ENCODE data around the gene PIP4K2A. TPM values are rescaled to one million over a fixed set of nuclear protein-coding genes. Genes with fewer than 3 reads are reported as not detected.
"Not testable (repeated sequence)": the region's sequence is repeated elsewhere in the genome, so short reads cannot be mapped to it uniquely, and the experiment has no call there.

PIP4K2A gene
- total RNA-seq, 1 donor from 2014 or later, result 44.1 TPM

GRCh38 chr10:22508214-22508613 lies 206.2 kb downstream of the PIP4K2A start:
- H3K27ac Mint-ChIP-seq (ENCODE audit: unreplicated experiment); DNase-seq (ENCODE audit: low spot score); H3K4me1 Mint-ChIP-seq (ENCODE audit: low read depth); H3K4me3 Mint-ChIP-seq (ENCODE audit: unreplicated experiment); H3K27me3 Mint-ChIP-seq (ENCODE audit: low read depth); H3K36me3 Mint-ChIP-seq (ENCODE audit: low read depth): not testable (repeated sequence)
- H3K9me3 Mint-ChIP-seq (ENCODE audit: low read depth), result peaks cover 28% of the 10 kb centered on the region

GRCh38 chr10:22505911-22506685 lies 208.3 kb downstream of the PIP4K2A start:
- Mint-ChIP-seq H3K36me3 (ENCODE audit: low read depth) (no peaks in the 10 kb centered on the region), H3K4me3 (ENCODE audit: unreplicated experiment) (no peak overlapping the region), H3K27me3 (ENCODE audit: low read depth) (no peaks in the 10 kb centered on the region), H3K4me1 (ENCODE audit: low read depth) (peaks cover 8% of the 10 kb centered on the region), H3K27ac (ENCODE audit: unreplicated experiment) (no peak overlapping the region), H3K9me3 (ENCODE audit: low read depth) (peaks cover 14% of the 10 kb centered on the region)
- no peak for DNase-seq (ENCODE audit: low spot score)
- no peak for TF ChIP-seq CTCF (IDR thresholded peaks at IDR 0.05)

GRCh38 chr10:22504766-22505165 lies 209.6 kb downstream of the PIP4K2A start:
- Mint-ChIP-seq H3K4me1 (ENCODE audit: low read depth) (peaks cover 8% of the 10 kb centered on the region), H3K27ac (ENCODE audit: unreplicated experiment) (no peak overlapping the region), H3K9me3 (ENCODE audit: low read depth) (peaks cover 10% of the 10 kb centered on the region), H3K36me3 (ENCODE audit: low read depth) (no peaks in the 10 kb centered on the region), H3K27me3 (ENCODE audit: low read depth) (peaks cover 2% of the 10 kb centered on the region), H3K4me3 (ENCODE audit: unreplicated experiment) (no peak overlapping the region)
- TF ChIP-seq CTCF (IDR thresholded peaks at IDR 0.05), result no peak
- no peak for DNase-seq (ENCODE audit: low spot score)

- peaks cover 2% of the 10 kb centered on the region for H3K36me3 Mint-ChIP-seq (ENCODE audit: low read depth)
- no peak overlapping the region for H3K27ac Mint-ChIP-seq (ENCODE audit: unreplicated experiment)
- H3K4me1 Mint-ChIP-seq (ENCODE audit: low read depth), result peaks cover 8% of the 10 kb centered on the region
- peaks cover 5% of the 10 kb centered on the region for H3K27me3 Mint-ChIP-seq (ENCODE audit: low read depth)
- no peak overlapping the region for H3K4me3 Mint-ChIP-seq (ENCODE audit: unreplicated experiment)
- DNase-seq (ENCODE audit: low spot score), result no peak
- H3K9me3 Mint-ChIP-seq (ENCODE audit: low read depth), result peaks cover 3% of the 10 kb centered on the region
- TF ChIP-seq CTCF (IDR thresholded peaks at IDR 0.05), result no peak
These were observed 210.9 kb downstream of the PIP4K2A start for GRCh38 chr10:22503315-22504088.

GRCh38 chr10:22501863-22502262 lies 212.5 kb downstream of the PIP4K2A start:
- Mint-ChIP-seq H3K27me3 (ENCODE audit: low read depth) (peaks cover 11% of the 10 kb centered on the region), H3K27ac (ENCODE audit: unreplicated experiment) (no peak overlapping the region), H3K4me1 (ENCODE audit: low read depth) (peaks cover 8% of the 10 kb centered on the region)

More at GRCh38 chr10:22501863-22502262, 212.5 kb downstream of the PIP4K2A start:
- DNase-seq (ENCODE audit: low spot score), result no peak
- H3K36me3 Mint-ChIP-seq (ENCODE audit: low read depth), result peaks cover 2% of the 10 kb centered on the region
- no peak for TF ChIP-seq CTCF (IDR thresholded peaks at IDR 0.05)
- H3K9me3 Mint-ChIP-seq (ENCODE audit: low read depth), result no peaks in the 10 kb centered on the region
- no peak overlapping the region for H3K4me3 Mint-ChIP-seq (ENCODE audit: unreplicated experiment)

Measured in chondrocyte (in vitro differentiated cells).